ENCODE results near the gene ROR1. TPM values are rescaled to one million over a fixed set of nuclear protein-coding genes. Genes with fewer than 3 reads are reported as not detected.

Gene ROR1
- total and polyA plus RNA-seq, 12 donors = 2.9 to 36.2 (median 15.3) TPM

DNA sequence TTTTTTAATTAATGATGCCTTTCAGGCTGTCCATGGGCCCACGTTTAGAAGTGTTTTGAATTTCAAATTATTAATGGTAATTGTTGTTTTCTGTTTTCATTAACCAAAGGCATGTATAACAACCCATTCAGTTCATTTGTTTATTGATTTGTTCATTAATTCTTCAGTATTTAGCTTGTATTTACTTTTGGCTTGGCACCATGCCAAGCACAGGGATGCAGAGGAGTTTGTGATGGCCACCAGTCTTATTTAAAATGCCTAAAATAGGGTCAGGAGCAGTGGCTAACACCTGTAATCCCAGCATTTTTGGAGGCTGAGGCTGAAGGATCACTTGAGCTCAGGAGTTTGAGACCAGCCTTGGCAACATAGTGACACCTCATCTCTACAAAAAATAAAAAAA is 75.3 kb downstream of the ROR1 start:
- TF ChIP-seq CTCF (IDR thresholded peaks at IDR 0.05) = no peak
- 77 to 93% methylated on average over 1 of the region's 1 CpG for WGBS, 2 donors
- Histone ChIP-seq H3K27ac (no peak overlapping the region), H3K4me3 (no peak overlapping the region), H3K4me1 (peaks cover 0 to 37% (median 0%) of the 10 kb centered on the region in 9 donors), H3K36me3 (no peaks in the 10 kb centered on the region), H3K27me3 (no peaks in the 10 kb centered on the region), H3K9me3 (no peaks in the 10 kb centered on the region)
- DNase-seq (no peak), ATAC-seq (no peak)
- intact Hi-C loops (cut with DNase I) = no loop called here

DNA sequence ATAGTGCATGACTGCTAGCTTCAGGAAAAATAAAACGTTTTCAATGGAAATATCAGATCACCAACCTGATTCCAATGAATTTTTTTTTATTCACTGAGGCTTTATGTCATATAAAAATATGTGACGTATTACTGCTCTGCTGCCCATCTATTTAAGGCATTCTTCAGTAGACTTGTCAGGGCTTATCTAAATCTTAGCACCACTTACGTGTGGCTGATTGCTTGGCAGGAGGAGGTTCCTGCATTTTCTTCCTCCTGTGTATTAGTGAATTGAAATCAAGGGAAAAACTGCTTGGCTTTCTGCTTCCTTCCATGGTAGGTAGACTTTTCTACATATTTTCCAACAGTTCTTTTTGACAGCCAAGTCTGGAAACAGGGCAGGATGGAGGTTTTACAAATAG is 80.3 kb downstream of the ROR1 start:
- peak; percentile 41 to 85 (median 70) for ATAC-seq

GRCh38 chr1:63855942-63856341 is 82.1 kb downstream of the ROR1 start:
- DNase-seq (no peak), ATAC-seq (no peak)
- Histone ChIP-seq H3K27ac (peak overlapping the region in 3 of 10 donors; percentile 48 to 72 (median 68)), H3K9me3 (peaks cover 0 to 3% (median 0%) of the 10 kb centered on the region in 11 donors), H3K4me1 (peaks cover 0 to 41% (median 11%) of the 10 kb centered on the region in 9 donors), H3K27me3 (no peaks in the 10 kb centered on the region), H3K4me3 (no peak overlapping the region), H3K36me3 (no peaks in the 10 kb centered on the region)
- no peak for TF ChIP-seq CTCF (IDR thresholded peaks at IDR 0.05)
- intact Hi-C loops (cut with DNase I) = no loop called here
- 88 to 100% methylated on average over 1 of the region's 1 CpG for WGBS, 2 donors

More for the DNA sequence above, 80.3 kb downstream of the ROR1 start:
- peaks cover 0 to 48% (median 11%) of the 10 kb centered on the region in 9 donors for H3K4me1 ChIP-seq
- WGBS, 2 donors = 34 to 51% methylated on average over 3 of the region's 3 CpGs
- TF ChIP-seq CTCF (IDR thresholded peaks at IDR 0.05) = no peak
- DNase-seq = no peak
- H3K27ac ChIP-seq = peak overlapping the region in 6 of 10 donors; percentile 0 to 72 (median 47)
- no peaks in the 10 kb centered on the region for H3K27me3 ChIP-seq
- peak overlapping the region in 1 of 10 donors; percentile 10 for H3K4me3 ChIP-seq
- peaks cover 0 to 3% (median 0%) of the 10 kb centered on the region in 11 donors for H3K9me3 ChIP-seq
- no peaks in the 10 kb centered on the region for H3K36me3 ChIP-seq
- intact Hi-C loops (cut with DNase I) = no loop called here

- TF ChIP-seq CTCF (IDR thresholded peaks at IDR 0.05) = no peak
- DNase-seq (no peak), ATAC-seq (no peak)
- Histone ChIP-seq H3K36me3 (no peaks in the 10 kb centered on the region), H3K27ac (peak overlapping the region in 4 of 10 donors; percentile 31 to 72 (median 48)), H3K4me1 (peaks cover 0 to 47% (median 16%) of the 10 kb centered on the region in 9 donors), H3K27me3 (no peaks in the 10 kb centered on the region), H3K4me3 (no peak overlapping the region), H3K9me3 (peaks cover 0 to 3% (median 0%) of the 10 kb centered on the region in 11 donors)
- WGBS, 2 donors = 87 to 93% methylated on average over 4 of the region's 4 CpGs
- intact Hi-C loops (cut with DNase I) = no loop called here
Measured at GRCh38 chr1:63856924-63857323, 83.1 kb downstream of the ROR1 start.

Data from heart right ventricle (tissue), 16 donors.